H1 (cell line): ENCODE results near the gene ACAP3. TPM values are rescaled to one million over a fixed set of nuclear protein-coding genes. Genes with fewer than 3 reads are reported as not detected.

Experiments used
- CHD1 ChIP-seq: IDR thresholded peaks from 2 replicates; pipeline ENCODE4 v1.6.1; 2012; ENCODE audit warnings: low read depth, low read length, improper control_type of control experiment
- EZH2 ChIP-seq: fragments of 200-600 bp; sonication (generic); IDR thresholded peaks from 2 replicates; pipeline ENCODE4 v1.7.1; 2012; ENCODE audit warnings: low read depth, mild to moderate bottlenecking, moderate library complexity, low read length, inconsistent platforms; ENCODE audit not compliant: severe bottlenecking
- SIX5 ChIP-seq: IDR thresholded peaks from 2 replicates; pipeline ENCODE4 v1.6.1; 2011; ENCODE audit warnings: mild to moderate bottlenecking, low read depth, low read length
- SP1 ChIP-seq: IDR thresholded peaks from 2 replicates; pipeline ENCODE4 v1.6.1; 2011; ENCODE audit warnings: low read depth, low read length
- TAF7 ChIP-seq: optimal IDR thresholded peaks from 2 replicates; pipeline ENCODE3; 2011; ENCODE audit warnings: low read depth, mild to moderate bottlenecking, inconsistent platforms, low read length, moderate library complexity, borderline replicate concordance
- polyA plus RNA-seq, 7 experiments: library from polyadenylated mRNA; depleted of rRNA in 3 of 7; stranded (reverse) in 5 of 7; unstranded in 2 of 7; fragments of >200 nt in 5 of 7; fragments of 200-250 nt in 2 of 7; gene quantifications; 1 replicate in 5 of 7; 2 replicates in 1 of 7; 4 replicates in 1 of 7; pipeline versions ENCODE4 v1.2.1 to v1.2.3, GENCODE V29; 2011 to 2013; ENCODE audit warnings: missing spikeins in 2 of 7, mixed read lengths in 2 of 7
- total RNA-seq: library from RNA; stranded (reverse); fragmentation: NEBNext Ultra II Directional; extraction: Animal tissue kit (Norgen Biotek cat#: 25700); gene quantifications from 2 replicates; pipeline ENCODE4 v1.2.1, GENCODE V29; 2021

ACAP3 gene
- total and polyA plus RNA-seq, 2 of the 8 experiments (the other 6 are each of a cell fraction or from before 2014, with no cell fraction given), result 14.8 to 28.3 TPM

DNA sequence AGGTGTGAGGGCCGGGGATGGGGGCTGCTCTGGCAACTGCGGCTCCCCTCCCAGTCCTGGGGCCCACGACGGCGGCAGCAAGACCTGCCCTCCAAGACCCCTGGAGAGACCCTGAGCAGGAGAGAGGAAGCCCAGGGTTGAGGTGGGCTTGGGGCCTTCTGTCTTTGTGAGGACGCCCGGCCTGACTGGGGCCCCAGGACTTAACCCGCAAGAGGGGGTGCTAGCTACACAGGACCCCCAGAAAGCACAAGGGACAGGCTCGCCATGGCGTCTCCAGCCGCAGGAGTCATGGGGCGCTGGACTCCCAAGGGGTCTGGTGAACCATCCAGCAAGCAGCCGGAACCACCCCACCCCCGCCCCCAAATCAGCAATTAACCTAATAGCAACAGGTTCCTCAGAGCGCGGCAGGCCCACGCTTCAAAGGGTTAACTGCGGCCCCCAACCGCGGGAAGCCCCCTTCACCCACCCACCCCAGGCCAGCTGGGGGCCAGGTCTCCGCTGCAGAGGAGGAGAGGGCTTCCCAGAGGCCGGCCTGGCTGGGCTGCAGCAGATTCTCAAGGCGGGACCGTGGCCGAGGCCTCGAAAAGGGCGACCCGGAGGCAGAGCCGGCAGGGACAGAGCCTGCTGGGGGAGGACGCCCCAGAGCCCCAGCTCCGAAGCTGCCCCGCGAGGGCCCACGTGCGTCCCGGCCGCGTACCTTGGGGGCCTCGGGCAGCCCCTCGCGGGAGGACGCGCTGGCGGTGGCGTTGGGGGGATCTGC, 61.7 kb downstream of the ACAP3 start (continued):
- TF ChIP-seq EZH2 (no peak), CHD1 (no peak), SP1 (no peak), SIX5 (no peak), TAF7 (no peak)
